ENCODE results near the gene PAOX. TPM values are rescaled to one million over a fixed set of nuclear protein-coding genes. Genes with fewer than 3 reads are reported as not detected.
"Not testable (repeated sequence)": the region's sequence is repeated elsewhere in the genome, so short reads cannot be mapped to it uniquely, and the experiment has no call there.

Gene PAOX
- total and polyA plus RNA-seq, 2 of the 4 experiments (the other 2 are of a cell fraction), result 3.8 to 4.5 TPM

- DNase-seq; H3K56ac ChIP-seq (ENCODE audit: extremely low read depth, insufficient read depth, low read length); H4K5ac ChIP-seq (ENCODE audit: low read depth, low read length); H2BK20ac ChIP-seq (ENCODE audit: low read depth, low read length); H3K4ac ChIP-seq (ENCODE audit: low read depth, low read length); H3K23ac ChIP-seq (ENCODE audit: low read depth, low read length); H2BK120ac ChIP-seq (ENCODE audit: low read depth, low read length); in situ Hi-C loops (cut with MboI; ENCODE audit: low sequenced_read_pairs); H3K4me3 ChIP-seq (ENCODE audit: insufficient read depth, low read depth, low read length); H4K91ac ChIP-seq (ENCODE audit: insufficient read depth, low read depth, low read length); H2AK5ac ChIP-seq (ENCODE audit: low read depth, low read length); H4K20me1 ChIP-seq (ENCODE audit: insufficient read depth, low read length); H3K27me3 ChIP-seq (ENCODE audit: control insufficient read depth, insufficient read depth, low read length); H3K9ac ChIP-seq (ENCODE audit: low read depth, low read length); H3K18ac ChIP-seq (ENCODE audit: low read depth, low read length); BruUV-seq (replicated peaks); H2AK9ac ChIP-seq (replicated peaks; ENCODE audit: low read depth, low read length, poor library complexity); H2BK15ac ChIP-seq (ENCODE audit: low read depth, low read length); H3K27ac ChIP-seq (ENCODE audit: insufficient read depth, low read length); H3K14ac ChIP-seq (replicated peaks; ENCODE audit: low read depth, low read length); H3K4me2 ChIP-seq (ENCODE audit: low read depth, low read length); dilution Hi-C loops (cut with HindIII; ENCODE audit: low sequenced_read_pairs, unreplicated experiment); H3K4me1 ChIP-seq (ENCODE audit: control insufficient read depth, insufficient read depth, low read length); H3K9me3 ChIP-seq (ENCODE audit: control insufficient read depth, insufficient read depth, low read length); CTCF ChIA-PET; H2AFZ ChIP-seq (replicated peaks; ENCODE audit: low read length, poor library complexity); H3K79me1 ChIP-seq (ENCODE audit: low read depth in 1 of 2, low read length in 2 of 2); ATAC-seq (ENCODE audit: low read depth); H3K36me3 ChIP-seq (ENCODE audit: control insufficient read depth, insufficient read depth, low read length); H3K9me1 ChIP-seq (ENCODE audit: insufficient read depth, low read length); intact Hi-C loops (cut with micrococcal nuclease); H4K8ac ChIP-seq (ENCODE audit: low read depth in 2 of 2, low read length in 2 of 2); POLR2A ChIA-PET (ENCODE audit: unreplicated experiment); H2BK5ac ChIP-seq (ENCODE audit: low read depth, low read length, poor library complexity, severe bottlenecking): not testable (repeated sequence)
- no CpG with 5 or more reads among the region's 4 CpGs for WGBS, 2 experiments (ENCODE audit: extremely low coverage in 2 of 2, insufficient read length in 1 of 2)
These were observed 50.5 kb downstream of the PAOX start for GRCh38 chr10:133429571-133429970.

DNA sequence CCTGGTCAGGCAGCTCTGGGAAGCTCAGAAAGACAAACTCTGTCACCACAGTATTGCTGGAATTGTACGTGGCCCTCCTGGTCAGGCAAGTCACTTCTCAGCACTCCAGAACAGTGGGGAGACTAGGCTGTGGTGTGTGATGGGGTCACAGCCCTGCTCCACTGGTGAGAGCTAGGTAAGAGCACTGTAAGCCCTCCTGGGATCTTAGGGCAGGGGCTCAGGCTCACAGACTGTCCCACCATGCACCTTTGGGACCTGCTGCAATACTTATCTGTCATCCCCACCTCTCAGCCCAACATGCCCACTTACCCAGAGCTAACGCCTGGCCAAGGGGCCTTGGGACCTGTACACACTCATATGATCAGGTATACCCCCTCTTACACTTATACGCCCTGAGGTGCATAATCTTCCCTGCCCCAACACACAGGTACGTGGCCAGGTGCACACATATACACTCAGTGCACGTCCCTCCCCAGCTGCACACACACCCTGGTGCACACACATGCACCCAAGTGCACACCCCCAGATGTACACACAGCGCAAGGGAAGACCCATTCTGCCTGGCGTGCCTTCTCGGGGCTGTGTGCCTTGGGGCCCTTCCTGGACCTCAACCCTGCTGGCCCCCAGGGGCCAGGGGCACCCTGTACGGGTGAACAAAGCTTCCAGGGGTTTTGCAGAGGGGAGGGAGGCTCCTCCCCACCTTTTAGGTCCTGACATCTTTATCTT lies 53.0 kb downstream of the PAOX start:
- H3K4me3 ChIP-seq (ENCODE audit: insufficient read depth, low read depth, low read length); H3K9ac ChIP-seq (ENCODE audit: low read depth, low read length); H2BK15ac ChIP-seq (ENCODE audit: low read depth, low read length); H3K18ac ChIP-seq (ENCODE audit: low read depth, low read length); H2AK5ac ChIP-seq (ENCODE audit: low read depth, low read length); H3K9me3 ChIP-seq (ENCODE audit: control insufficient read depth, insufficient read depth, low read length); ATAC-seq (ENCODE audit: low read depth); CTCF ChIA-PET; H2BK120ac ChIP-seq (ENCODE audit: low read depth, low read length); H2BK5ac ChIP-seq (ENCODE audit: low read depth, low read length, poor library complexity, severe bottlenecking); H4K5ac ChIP-seq (ENCODE audit: low read depth, low read length); H3K14ac ChIP-seq (replicated peaks; ENCODE audit: low read depth, low read length); H3K79me1 ChIP-seq (ENCODE audit: low read depth in 1 of 2, low read length in 2 of 2); H3K23ac ChIP-seq (ENCODE audit: low read depth, low read length); H3K27ac ChIP-seq (ENCODE audit: insufficient read depth, low read length); H2BK20ac ChIP-seq (ENCODE audit: low read depth, low read length); H3K56ac ChIP-seq (ENCODE audit: extremely low read depth, insufficient read depth, low read length); H3K4me1 ChIP-seq (ENCODE audit: control insufficient read depth, insufficient read depth, low read length); BruUV-seq (replicated peaks); H3K4ac ChIP-seq (ENCODE audit: low read depth, low read length); H3K27me3 ChIP-seq (ENCODE audit: control insufficient read depth, insufficient read depth, low read length); H3K36me3 ChIP-seq (ENCODE audit: control insufficient read depth, insufficient read depth, low read length); H4K91ac ChIP-seq (ENCODE audit: insufficient read depth, low read depth, low read length); intact Hi-C loops (cut with micrococcal nuclease); POLR2A ChIA-PET (ENCODE audit: unreplicated experiment); H2AK9ac ChIP-seq (replicated peaks; ENCODE audit: low read depth, low read length, poor library complexity); dilution Hi-C loops (cut with HindIII; ENCODE audit: low sequenced_read_pairs, unreplicated experiment); H4K20me1 ChIP-seq (ENCODE audit: insufficient read depth, low read length); H3K9me1 ChIP-seq (ENCODE audit: insufficient read depth, low read length); DNase-seq; H4K8ac ChIP-seq (ENCODE audit: low read depth in 2 of 2, low read length in 2 of 2); in situ Hi-C loops (cut with MboI; ENCODE audit: low sequenced_read_pairs); H2AFZ ChIP-seq (replicated peaks; ENCODE audit: low read length, poor library complexity); H3K4me2 ChIP-seq (ENCODE audit: low read depth, low read length): not testable (repeated sequence)
- WGBS, 2 experiments (ENCODE audit: extremely low coverage in 2 of 2, insufficient read length in 1 of 2), result no CpG with 5 or more reads among the region's 9 CpGs
